Measurements from ENCODE around the gene ATP1A2.
"Not testable (repeated sequence)": the region's sequence is repeated elsewhere in the genome, so short reads cannot be mapped to it uniquely, and the experiment has no call there.

The ATP1A2 gene

GRCh38 chr1:160126342-160126741 lies 10.8 kb downstream of the ATP1A2 start:
- not testable (repeated sequence) for DNase-seq

- no peak for DNase-seq
These were observed 11.8 kb downstream of the ATP1A2 start for GRCh38 chr1:160127381-160127780.

GRCh38 chr1:160127865-160128523 lies 12.4 kb downstream of the ATP1A2 start:
- no peak for DNase-seq

- no peak for DNase-seq
These were observed 13.1 kb downstream of the ATP1A2 start for GRCh38 chr1:160128636-160129035.

GRCh38 chr1:160129046-160129445 lies 13.5 kb downstream of the ATP1A2 start:
- no peak for DNase-seq

- DNase-seq: no peak
These were observed 14.0 kb downstream of the ATP1A2 start for GRCh38 chr1:160129558-160129957.

GRCh38 chr1:160129966-160130365 lies 14.4 kb downstream of the ATP1A2 start:
- DNase-seq: no peak

- DNase-seq: no peak
These were observed 14.9 kb downstream of the ATP1A2 start for GRCh38 chr1:160130486-160130885.

GRCh38 chr1:160130939-160131338 lies 15.4 kb downstream of the ATP1A2 start:
- no peak for DNase-seq

- no peak for DNase-seq
These were observed 16.4 kb downstream of the ATP1A2 start for GRCh38 chr1:160131803-160132565.

GRCh38 chr1:160133990-160134770 lies 18.6 kb downstream of the ATP1A2 start:
- no peak for DNase-seq

- no peak for DNase-seq
These were observed 19.4 kb downstream of the ATP1A2 start for GRCh38 chr1:160134791-160135572.

GRCh38 chr1:160136121-160136925 lies 20.8 kb downstream of the ATP1A2 start:
- DNase-seq: no peak

- no peak for DNase-seq
These were observed 21.3 kb downstream of the ATP1A2 start for GRCh38 chr1:160136926-160137200.

GRCh38 chr1:160137216-160137862 lies 21.8 kb downstream of the ATP1A2 start:
- DNase-seq: no peak

GRCh38 chr1:160139840-160140239 lies 24.3 kb downstream of the ATP1A2 start:
- DNase-seq: no peak

- no peak for DNase-seq
These were observed 28.1 kb downstream of the ATP1A2 start for GRCh38 chr1:160143695-160144094.

- no peak for DNase-seq
These were observed 29.4 kb downstream of the ATP1A2 start for GRCh38 chr1:160144921-160145320.

- no peak for DNase-seq
These were observed 30.5 kb downstream of the ATP1A2 start for GRCh38 chr1:160146107-160146506.

GRCh38 chr1:160148121-160148520 lies 32.6 kb downstream of the ATP1A2 start:
- no peak for DNase-seq

- no peak for DNase-seq
These were observed 33.7 kb downstream of the ATP1A2 start for GRCh38 chr1:160149233-160149632.

GRCh38 chr1:160149716-160150115 lies 34.2 kb downstream of the ATP1A2 start:
- no peak for DNase-seq
